Transverse colon (tissue), 4 donors: Measurements from ENCODE around the gene CDKL5. TPM values are rescaled to one million over a fixed set of nuclear protein-coding genes. Genes with fewer than 3 reads are reported as not detected.

Experiments used
- DNase-seq: peaks from one replicate; pipeline ENCODE4 v3.0.0-alpha.2; 2019
- H3K27ac ChIP-seq, 4 donors: fragments of 200-600 bp; sonication (generic); 2 replicates each; pipeline ENCODE4 v1.5.1; 2016 to 2018; ENCODE audit warnings: inconsistent platforms in 4 of 4
- H3K27me3 ChIP-seq: fragments of 200-600 bp; sonication (generic); 2 replicates; pipeline ENCODE4 v1.5.1; 2017; ENCODE audit warnings: inconsistent platforms
- H3K36me3 ChIP-seq, 4 donors: fragments of 200-600 bp; sonication (generic); 2 replicates each; pipeline ENCODE4 v1.5.1; 2017 to 2019; ENCODE audit warnings: inconsistent platforms in 4 of 4
- H3K4me1 ChIP-seq, 4 donors: fragments of 200-600 bp; sonication (generic); 2 replicates each; pipeline ENCODE4 v1.5.1; 2017 to 2020; ENCODE audit warnings: inconsistent platforms in 4 of 4
- H3K4me3 ChIP-seq, 4 donors: fragments of 200-600 bp; sonication (generic); 1 replicate in 1 of 4; 2 replicates in 3 of 4; pipeline versions ENCODE4 v1.5.1 to v1.6.1; 2017 to 2019; ENCODE audit warnings: inconsistent platforms in 4 of 4
- H3K9me3 ChIP-seq, 2 donors: fragments of 200-600 bp; sonication (generic); 2 replicates each; pipeline ENCODE4 v1.5.1; 2017 to 2019; ENCODE audit warnings: inconsistent platforms in 2 of 2
- CTCF ChIP-seq, 5 experiments: fragments of 200-600 bp in 3 of 5; fragments of 450-650 bp in 2 of 5; sonication (generic) in 3 of 5; IDR thresholded peaks; 1 replicate in 2 of 5; 2 replicates in 3 of 5; pipeline ENCODE4 v1.5.1; 2016 to 2017; ENCODE audit warnings: antibody characterized with exemption in 5 of 5, inconsistent platforms in 3 of 5, mild to moderate bottlenecking in 2 of 5, moderate library complexity in 1 of 5
- EP300 ChIP-seq: sonication (generic); formaldehyde crosslinking; IDR thresholded peaks from one replicate; pipeline ENCODE4 v1.6.1; 2017; ENCODE audit warnings: antibody characterized with exemption, low read depth
- POLR2A ChIP-seq: fragments of 450-650 bp; IDR thresholded peaks from one replicate; pipeline ENCODE4 v1.6.1; 2016; ENCODE audit warnings: antibody characterized with exemption, mild to moderate bottlenecking, moderate library complexity
- POLR2AphosphoS5 ChIP-seq, 3 donors: sonication (generic); formaldehyde crosslinking; IDR thresholded peaks; one replicate each; pipeline ENCODE4 v1.6.1; 2016; ENCODE audit warnings: antibody characterized with exemption in 3 of 3
- WGBS, 2 donors: methylation state at CpG; one replicate each; pipeline ENCODE4 v1.1.5; 2018; ENCODE audit warnings: low coverage in 1 of 2; 5-methylcytosine and 5-hydroxymethylcytosine counted together
- in situ Hi-C, 4 donors: fragments of 200-750 bp; cut with MboI; loops; one replicate each; pipeline versions ENCODE4 v1.15.0 to v1.15.1; 2017; ENCODE audit warnings: low sequenced_read_pairs in 3 of 4, low pct_ligation_motif_present in 1 of 4, low pct_unique_long_range_greater_than_20kb in 1 of 4
- intact Hi-C: fragments of 100-400 bp; cut with DNase I; formaldehyde crosslinking; loops from one replicate; pipeline ENCODE4 v1.15.1; 2023; ENCODE audit warnings: low total_unique reads
- total RNA-seq, 4 donors: library from RNA; depleted of rRNA; stranded (reverse); fragments of >200 nt; gene quantifications; one replicate each; pipeline ENCODE4 v1.1.0, GENCODE V29; 2016

Gene CDKL5
- total RNA-seq, 4 donors from 2014 or later = 0.75 to 4.8 (median 3.5) TPM

- in situ Hi-C loops (no loop called here), intact Hi-C loops (loop anchor here (5.0 kb wide), 1 partner anchor 1532 kb away; no protein-coding TSS in a partner anchor)
- Histone ChIP-seq H3K4me3 (no peak overlapping the region), H3K27ac (no peak overlapping the region), H3K36me3 (no peaks in the 10 kb centered on the region), H3K9me3 (no peaks in the 10 kb centered on the region), H3K4me1 (no peaks in the 10 kb centered on the region), H3K27me3 (no peaks in the 10 kb centered on the region)
- DNase-seq = no peak
- WGBS, 2 donors = 79 to 100% methylated on average over 1 to 4 of the region's 4 CpGs
- TF ChIP-seq POLR2AphosphoS5 (IDR thresholded peaks at IDR 0.05) (no peak), EP300 (no peak), CTCF (IDR thresholded peaks at IDR 0.05) (no peak), POLR2A (no peak)
These were observed 23.8 kb downstream of the CDKL5 start for GRCh38 chrX:18449236-18449635.

DNA sequence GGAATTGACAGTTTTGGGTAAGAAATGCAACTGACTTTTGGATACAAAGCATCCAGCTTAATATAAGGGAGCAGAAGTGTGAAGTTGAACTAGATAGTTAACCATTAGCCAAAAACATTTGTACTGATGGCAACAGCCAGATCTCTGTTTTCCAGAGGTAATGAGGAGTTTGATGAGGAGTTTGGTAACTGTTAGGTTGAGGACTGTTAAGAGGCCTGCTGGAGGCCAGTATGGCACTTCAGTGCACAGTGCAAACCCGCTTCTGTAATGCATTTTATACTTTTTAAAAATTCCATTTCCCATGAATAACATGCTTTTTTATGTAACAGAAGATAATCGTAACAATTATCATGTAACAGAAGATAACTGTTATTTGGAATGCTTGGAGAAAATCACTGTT, 30.0 kb downstream of the CDKL5 start:
- no peaks in the 10 kb centered on the region for H3K36me3 ChIP-seq
- H3K27me3 ChIP-seq = no peaks in the 10 kb centered on the region
- TF ChIP-seq POLR2A (no peak), CTCF (IDR thresholded peaks at IDR 0.05) (no peak), POLR2AphosphoS5 (IDR thresholded peaks at IDR 0.05) (no peak), EP300 (no peak)
- no peak overlapping the region for H3K27ac ChIP-seq
- 50 to 81% methylated on average over 1 to 2 of the region's 2 CpGs for WGBS, 2 donors
- no peaks in the 10 kb centered on the region for H3K4me1 ChIP-seq
- in situ Hi-C loops (no loop called here), intact Hi-C loops (no loop called here)
- H3K9me3 ChIP-seq = no peaks in the 10 kb centered on the region
- DNase-seq = no peak
- no peak overlapping the region for H3K4me3 ChIP-seq

DNA sequence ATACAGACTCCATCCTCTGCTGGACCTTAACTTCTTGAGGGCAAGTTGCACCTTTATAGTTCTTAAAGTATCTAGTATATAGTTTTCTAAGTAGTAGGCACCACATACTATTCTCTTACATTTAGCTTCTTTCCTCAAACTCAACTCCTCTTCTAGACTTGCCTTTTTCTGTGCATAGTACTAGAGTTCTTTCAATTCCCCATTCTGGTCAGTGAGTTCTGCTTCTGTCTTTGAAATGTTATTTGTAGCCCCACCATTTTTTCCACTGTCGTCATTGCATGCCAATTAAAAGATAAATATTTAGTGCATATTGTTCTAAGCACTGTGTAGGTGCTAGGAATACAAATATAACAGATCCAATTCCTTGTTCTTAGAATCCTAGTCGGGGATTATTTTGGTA, 31.6 kb downstream of the CDKL5 start:
- H3K4me1 ChIP-seq = no peaks in the 10 kb centered on the region
- no peak overlapping the region for H3K27ac ChIP-seq
- no peaks in the 10 kb centered on the region for H3K27me3 ChIP-seq
- in situ Hi-C loops (no loop called here), intact Hi-C loops (no loop called here)
- DNase-seq = no peak
- H3K9me3 ChIP-seq = no peaks in the 10 kb centered on the region
- 68 to 86% methylated on average over 1 to 2 of the region's 2 CpGs for WGBS, 2 donors
- H3K4me3 ChIP-seq = no peak overlapping the region
- TF ChIP-seq POLR2A = no peak
- TF ChIP-seq CTCF (IDR thresholded peaks at IDR 0.05) = no peak
- TF ChIP-seq EP300 = no peak
- TF ChIP-seq POLR2AphosphoS5 (IDR thresholded peaks at IDR 0.05) = no peak
- H3K36me3 ChIP-seq = no peaks in the 10 kb centered on the region

- TF ChIP-seq EP300 (no peak), POLR2AphosphoS5 (IDR thresholded peaks at IDR 0.05) (no peak), CTCF (IDR thresholded peaks at IDR 0.05) (no peak), POLR2A (no peak)
- WGBS, 2 donors = 45 to 50% methylated on average over 1 of the region's 1 CpG
These were observed 36.0 kb downstream of the CDKL5 start for GRCh38 chrX:18461431-18461830.

More at GRCh38 chrX:18461431-18461830, 36.0 kb downstream of the CDKL5 start:
- Histone ChIP-seq H3K4me3 (no peak overlapping the region), H3K9me3 (no peaks in the 10 kb centered on the region), H3K27me3 (no peaks in the 10 kb centered on the region), H3K36me3 (no peaks in the 10 kb centered on the region), H3K4me1 (no peaks in the 10 kb centered on the region), H3K27ac (no peak overlapping the region)
- in situ Hi-C loops = no loop called here
- intact Hi-C loops = no loop called here
- no peak for DNase-seq
